Measurements from ENCODE around the gene DPY19L3. TPM values are rescaled to one million over a fixed set of nuclear protein-coding genes. Genes with fewer than 3 reads are reported as not detected.
A peak's percentile ranks its signal among the peaks of the same experiment; 100 is the strongest.

DPY19L3 gene
- total and polyA plus RNA-seq, 2 of the 4 experiments (the other 2 are of a cell fraction): 29.6 to 36.5 TPM

GRCh38 chr19:32436692-32437091 lies 31.1 kb downstream of the DPY19L3 start:
- Histone ChIP-seq H4K8ac (ENCODE audit: low read depth in 2 of 2, low read length in 2 of 2) (no peak overlapping the region), H3K27me3 (ENCODE audit: control insufficient read depth, insufficient read depth, low read length) (no peaks in the 10 kb centered on the region), H4K20me1 (ENCODE audit: insufficient read depth, low read length) (no peaks in the 10 kb centered on the region), H3K4ac (ENCODE audit: low read depth, low read length) (no peak overlapping the region), H3K56ac (ENCODE audit: extremely low read depth, insufficient read depth, low read length) (no peak overlapping the region), H3K9me1 (ENCODE audit: insufficient read depth, low read length) (peaks cover 4% of the 10 kb centered on the region), H3K9me3 (ENCODE audit: control insufficient read depth, insufficient read depth, low read length) (no peaks in the 10 kb centered on the region), H3K4me3 (ENCODE audit: insufficient read depth, low read depth, low read length) (no peak overlapping the region), H2AFZ (replicated peaks; ENCODE audit: low read length, poor library complexity) (no peak overlapping the region), H4K91ac (ENCODE audit: insufficient read depth, low read depth, low read length) (no peak overlapping the region), H4K5ac (ENCODE audit: low read depth, low read length) (no peak overlapping the region), H3K4me2 (ENCODE audit: low read depth, low read length) (no peak overlapping the region), H2BK15ac (ENCODE audit: low read depth, low read length) (no peak overlapping the region), H2AK5ac (ENCODE audit: low read depth, low read length) (no peak overlapping the region), H2BK20ac (ENCODE audit: low read depth, low read length) (no peak overlapping the region), H2BK5ac (ENCODE audit: low read depth, low read length, poor library complexity, severe bottlenecking) (no peak overlapping the region), H3K36me3 (ENCODE audit: control insufficient read depth, insufficient read depth, low read length) (peaks cover 21% of the 10 kb centered on the region), H3K79me1 (ENCODE audit: low read depth in 1 of 2, low read length in 2 of 2) (peaks cover 6 to 7% of the 10 kb centered on the region in 2 experiments; a peak in 2 of 4 replicates), H3K27ac (ENCODE audit: insufficient read depth, low read length) (no peak overlapping the region), H2AK9ac (replicated peaks; ENCODE audit: low read depth, low read length, poor library complexity) (no peak overlapping the region), H3K4me1 (ENCODE audit: control insufficient read depth, insufficient read depth, low read length) (no peaks in the 10 kb centered on the region), H3K9ac (ENCODE audit: low read depth, low read length) (no peak overlapping the region), H3K14ac (replicated peaks; ENCODE audit: low read depth, low read length) (no peak overlapping the region), H3K18ac (ENCODE audit: low read depth, low read length) (no peak overlapping the region), H3K23ac (ENCODE audit: low read depth, low read length) (no peak overlapping the region), H2BK120ac (ENCODE audit: low read depth, low read length) (no peak overlapping the region)
- ChIA-PET CTCF (no interaction called here), POLR2A (ENCODE audit: unreplicated experiment) (interaction anchor here (0.7 kb wide), 1 partner anchor 16 kb away, joined by 6 read pairs; no protein-coding TSS in a partner anchor)
- dilution Hi-C loops (cut with HindIII; ENCODE audit: low sequenced_read_pairs, unreplicated experiment) (no loop called here), in situ Hi-C loops (cut with MboI; ENCODE audit: low sequenced_read_pairs) (no loop called here), intact Hi-C loops (cut with micrococcal nuclease) (no loop called here)
- ATAC-seq (ENCODE audit: low read depth) (no peak), DNase-seq (no peak)
- TF ChIP-seq MXI1 (IDR thresholded peaks at IDR 0.05; ENCODE audit: borderline replicate concordance, low read depth, low read length): no peak
- peak; percentile 94 for TF ChIP-seq MAFK (IDR thresholded peaks at IDR 0.05; ENCODE audit: low read depth, low read length)
- TF ChIP-seq CHD1 (IDR thresholded peaks at IDR 0.05; ENCODE audit: low read depth, low read length): no peak
- TF ChIP-seq MAZ (IDR thresholded peaks at IDR 0.05; ENCODE audit: borderline replicate concordance, low read depth, low read length): no peak
- no TSS peak for BruUV-seq (replicated peaks)
- WGBS, 2 experiments (ENCODE audit: extremely low coverage in 2 of 2, insufficient read length in 1 of 2): no CpG with 5 or more reads among the region's 6 CpGs

All from IMR-90 (cell line).